ENCODE results near the gene ACSL5.

DNA sequence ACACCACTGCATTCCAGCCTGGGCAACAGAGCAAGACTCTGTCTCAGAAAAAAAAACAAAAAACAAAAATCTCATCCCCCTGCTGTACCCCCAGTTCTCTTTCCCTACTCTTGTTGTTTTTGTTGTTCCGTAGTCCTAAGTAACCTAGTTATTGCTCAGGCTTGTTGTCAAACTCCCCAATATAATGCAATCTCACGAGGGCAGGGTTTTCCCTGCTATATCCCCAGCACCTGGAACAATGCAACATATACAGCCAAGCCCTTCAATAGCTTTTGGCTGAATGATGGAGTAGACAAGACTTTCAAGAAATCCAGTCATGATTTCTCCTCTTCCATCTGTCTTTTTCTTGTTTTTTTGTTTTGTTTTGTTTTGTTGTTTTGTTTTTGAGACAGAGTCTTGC, 10.2 kb downstream of the ACSL5 start:
- TF ChIP-seq, protein P1, sequence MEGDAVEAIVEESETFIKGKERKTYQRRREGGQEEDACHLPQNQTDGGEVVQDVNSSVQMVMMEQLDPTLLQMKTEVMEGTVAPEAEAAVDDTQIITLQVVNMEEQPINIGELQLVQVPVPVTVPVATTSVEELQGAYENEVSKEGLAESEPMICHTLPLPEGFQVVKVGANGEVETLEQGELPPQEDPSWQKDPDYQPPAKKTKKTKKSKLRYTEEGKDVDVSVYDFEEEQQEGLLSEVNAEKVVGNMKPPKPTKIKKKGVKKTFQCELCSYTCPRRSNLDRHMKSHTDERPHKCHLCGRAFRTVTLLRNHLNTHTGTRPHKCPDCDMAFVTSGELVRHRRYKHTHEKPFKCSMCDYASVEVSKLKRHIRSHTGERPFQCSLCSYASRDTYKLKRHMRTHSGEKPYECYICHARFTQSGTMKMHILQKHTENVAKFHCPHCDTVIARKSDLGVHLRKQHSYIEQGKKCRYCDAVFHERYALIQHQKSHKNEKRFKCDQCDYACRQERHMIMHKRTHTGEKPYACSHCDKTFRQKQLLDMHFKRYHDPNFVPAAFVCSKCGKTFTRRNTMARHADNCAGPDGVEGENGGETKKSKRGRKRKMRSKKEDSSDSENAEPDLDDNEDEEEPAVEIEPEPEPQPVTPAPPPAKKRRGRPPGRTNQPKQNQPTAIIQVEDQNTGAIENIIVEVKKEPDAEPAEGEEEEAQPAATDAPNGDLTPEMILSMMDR (IDR thresholded peaks at IDR 0.05; ENCODE audit: extremely low read depth in 1 of 2, insufficient read depth in 1 of 2, low read depth in 1 of 2, low read length in 2 of 2): no peak
- TF ChIP-seq EZH2 (IDR thresholded peaks at IDR 0.05; ENCODE audit: borderline replicate concordance, low read depth, low read length, severe bottlenecking) (no peak), POLR2AphosphoS5 (IDR thresholded peaks at IDR 0.05; ENCODE audit: insufficient read depth, low read depth, low read length) (no peak)

All from endothelial cell of umbilical vein (primary cell).